Kidney (tissue), 14 donors: ENCODE measurements around the gene TOR1AIP2. TPM values are rescaled to one million over a fixed set of nuclear protein-coding genes. Genes with fewer than 3 reads are reported as not detected.

Experiments
- DNase-seq, 5 donors: peaks; one replicate each; pipeline ENCODE4 v3.0.0-alpha.2; 2013 to 2020
- FAIRE-seq: peaks from 2 replicates; lab custom pipeline; 2012; peaks lifted over from hg19 to GRCh38; lab: Jason Lieb, UNC
- H3K27ac ChIP-seq, 2 donors: one replicate each; pipeline ENCODE4 v1.7.0; 2013; ENCODE audit warnings: low read depth in 2 of 2, low read length in 2 of 2, inconsistent platforms in 1 of 2
- H3K27me3 ChIP-seq: one replicate; pipeline ENCODE4 v1.7.1; 2013; ENCODE audit warnings: low read length, inconsistent platforms; ENCODE audit not compliant: control insufficient read depth, insufficient read depth
- H3K36me3 ChIP-seq, 3 donors: one replicate each; pipeline versions ENCODE4 v1.7.0 to v1.7.1; 2013; ENCODE audit warnings: low read length in 3 of 3, control low read depth in 1 of 3, inconsistent platforms in 1 of 3; ENCODE audit not compliant: insufficient read depth in 3 of 3, control insufficient read depth in 2 of 3
- H3K4me1 ChIP-seq, 3 donors: one replicate each; pipeline versions ENCODE4 v1.7.0 to v1.7.1; 2013; ENCODE audit warnings: low read length in 3 of 3, inconsistent platforms in 1 of 3, low read depth in 1 of 3; ENCODE audit not compliant: control insufficient read depth in 2 of 3, insufficient read depth in 2 of 3
- H3K4me3 ChIP-seq, 3 donors: one replicate each; pipeline versions ENCODE4 v1.7.0 to v1.8.1; 2013; ENCODE audit warnings: low read length in 3 of 3, control low read depth in 1 of 3, inconsistent platforms in 1 of 3
- H3K9ac ChIP-seq, 3 donors: one replicate each; pipeline versions ENCODE4 v1.7.0 to v1.7.1; 2013; ENCODE audit warnings: low read length in 3 of 3, control low read depth in 1 of 3, inconsistent platforms in 1 of 3
- H3K9me3 ChIP-seq, 3 donors: one replicate each; pipeline versions ENCODE4 v1.7.0 to v1.7.1; 2013; ENCODE audit warnings: low read length in 3 of 3, control low read depth in 1 of 3, inconsistent platforms in 1 of 3; ENCODE audit not compliant: control insufficient read depth in 2 of 3, insufficient read depth in 1 of 3
- intact Hi-C: fragments of 100-400 bp; cut with DNase I; formaldehyde crosslinking; loops from one replicate; pipeline ENCODE4 v1.11.1; 2022
- polyA plus RNA-seq: library from polyadenylated mRNA; stranded (reverse); fragments of 350-450 nt; fragmentation: Illumina TruSeq; extraction: RNeasy Lipid Tissue Mini Kit (QIAGEN cat#74804); gene quantifications from one replicate; pipeline ENCODE4 v1.2.3, GENCODE V29; 2014; ENCODE audit warnings: low read depth, low replicate concordance; ENCODE audit not compliant: insufficient read depth
- total RNA-seq: library from RNA; stranded (reverse); fragmentation: NEBNext Ultra II Directional; extraction: Animal tissue kit (Norgen Biotek cat#: 25700); gene quantifications from one replicate; pipeline ENCODE4 v1.2.1, GENCODE V29; 2021
- TF ChIP-seq, protein P1 (sequence below): IDR thresholded peaks from 3 replicates; pipeline ENCODE4 v1.5.1; 2012; ENCODE audit warnings: mild to moderate bottlenecking, moderate library complexity, borderline replicate concordance; ENCODE audit not compliant: insufficient read depth; ENCODE audit errors: extremely low read depth
- donor health status: control.
- donor health status: control.
- donor health status: control.
- donor health status: control.
- donor health status: control.
- donor health status: DM: yes; HTN: yes; CAD: no.
- donor health status: Normal renal cell carcinoma (clear cell type).

The TOR1AIP2 gene
- total and polyA plus RNA-seq, 2 donors from 2014 or later, result 13.1 to 80.5 TPM

DNA sequence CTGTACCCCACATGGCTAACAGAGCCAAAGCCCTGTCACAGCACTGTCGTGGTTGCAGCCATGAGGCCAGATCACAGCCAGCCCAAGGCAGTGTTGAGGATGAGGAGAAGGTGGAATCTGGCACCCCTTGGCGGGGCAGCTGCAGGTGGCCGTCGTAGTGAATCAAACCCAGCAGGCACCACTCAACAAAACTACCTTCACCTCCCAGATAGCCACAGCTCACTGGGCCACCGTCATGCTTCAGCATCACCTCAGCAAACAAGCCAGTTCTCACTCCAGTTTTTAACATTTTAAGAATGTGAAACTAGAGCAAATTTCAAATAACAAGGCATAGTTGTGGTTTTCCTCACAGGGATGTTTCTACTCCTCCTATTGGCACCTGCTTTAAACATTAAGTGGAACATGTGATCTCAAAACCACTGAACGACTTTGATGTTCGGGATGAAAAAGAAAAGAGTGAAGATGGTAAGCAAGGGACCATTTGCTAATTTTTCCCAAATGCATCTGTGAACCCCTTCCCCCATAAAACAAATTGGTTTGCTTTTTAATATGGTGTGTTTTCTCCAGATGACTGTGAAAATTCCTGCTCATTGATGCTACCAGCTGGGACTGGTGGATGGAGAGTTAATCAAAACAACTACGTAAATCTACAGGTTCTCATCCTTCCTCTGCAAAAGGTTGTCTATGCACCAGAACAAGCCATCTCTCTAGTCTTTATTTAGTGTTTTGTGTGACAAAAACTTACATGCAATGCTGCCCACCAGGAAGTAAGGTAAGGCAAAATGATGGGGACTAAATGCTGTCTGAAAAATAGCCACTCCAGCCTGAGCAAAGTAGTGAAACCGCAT lies 45.5 kb downstream of the TOR1AIP2 start:
- Histone ChIP-seq H3K27me3 (no peaks in the 10 kb centered on the region), H3K4me3 (no peak overlapping the region), H3K4me1 (no peaks in the 10 kb centered on the region), H3K27ac (no peak overlapping the region), H3K9ac (no peak overlapping the region), H3K9me3 (no peaks in the 10 kb centered on the region), H3K36me3 (no peaks in the 10 kb centered on the region)
- DNase-seq (no peak), FAIRE-seq (no peak)
- TF ChIP-seq, protein P1, sequence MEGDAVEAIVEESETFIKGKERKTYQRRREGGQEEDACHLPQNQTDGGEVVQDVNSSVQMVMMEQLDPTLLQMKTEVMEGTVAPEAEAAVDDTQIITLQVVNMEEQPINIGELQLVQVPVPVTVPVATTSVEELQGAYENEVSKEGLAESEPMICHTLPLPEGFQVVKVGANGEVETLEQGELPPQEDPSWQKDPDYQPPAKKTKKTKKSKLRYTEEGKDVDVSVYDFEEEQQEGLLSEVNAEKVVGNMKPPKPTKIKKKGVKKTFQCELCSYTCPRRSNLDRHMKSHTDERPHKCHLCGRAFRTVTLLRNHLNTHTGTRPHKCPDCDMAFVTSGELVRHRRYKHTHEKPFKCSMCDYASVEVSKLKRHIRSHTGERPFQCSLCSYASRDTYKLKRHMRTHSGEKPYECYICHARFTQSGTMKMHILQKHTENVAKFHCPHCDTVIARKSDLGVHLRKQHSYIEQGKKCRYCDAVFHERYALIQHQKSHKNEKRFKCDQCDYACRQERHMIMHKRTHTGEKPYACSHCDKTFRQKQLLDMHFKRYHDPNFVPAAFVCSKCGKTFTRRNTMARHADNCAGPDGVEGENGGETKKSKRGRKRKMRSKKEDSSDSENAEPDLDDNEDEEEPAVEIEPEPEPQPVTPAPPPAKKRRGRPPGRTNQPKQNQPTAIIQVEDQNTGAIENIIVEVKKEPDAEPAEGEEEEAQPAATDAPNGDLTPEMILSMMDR, result no peak
- intact Hi-C loops, result no loop called here

DNA sequence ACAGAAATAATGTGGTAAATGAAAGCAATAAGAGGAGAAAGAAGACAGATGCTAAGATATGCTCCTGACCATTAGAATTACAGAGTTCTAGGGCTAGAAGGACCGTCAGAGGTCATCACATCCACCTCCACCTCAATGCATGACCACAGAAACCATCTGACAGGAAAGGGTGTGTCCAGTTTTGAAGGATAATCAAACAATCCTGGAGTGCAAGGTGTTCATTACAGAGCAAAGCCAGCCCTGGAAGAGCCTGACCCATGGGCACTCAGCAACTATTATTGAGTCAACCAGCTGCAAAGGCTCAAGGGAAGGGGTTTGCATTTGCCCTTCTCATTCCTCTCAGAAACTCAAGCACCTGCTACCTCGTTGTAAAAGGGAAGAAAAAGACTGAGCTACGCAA lies 46.4 kb downstream of the TOR1AIP2 start:
- no peaks in the 10 kb centered on the region for H3K4me1 ChIP-seq
- H3K27ac ChIP-seq, result no peak overlapping the region
- DNase-seq, result no peak
- H3K9ac ChIP-seq, result no peak overlapping the region
- FAIRE-seq, result no peak
- H3K27me3 ChIP-seq, result no peaks in the 10 kb centered on the region
- no peaks in the 10 kb centered on the region for H3K9me3 ChIP-seq
- TF ChIP-seq, protein P1, result no peak
- intact Hi-C loops, result no loop called here
- no peaks in the 10 kb centered on the region for H3K36me3 ChIP-seq
- no peak overlapping the region for H3K4me3 ChIP-seq

DNA sequence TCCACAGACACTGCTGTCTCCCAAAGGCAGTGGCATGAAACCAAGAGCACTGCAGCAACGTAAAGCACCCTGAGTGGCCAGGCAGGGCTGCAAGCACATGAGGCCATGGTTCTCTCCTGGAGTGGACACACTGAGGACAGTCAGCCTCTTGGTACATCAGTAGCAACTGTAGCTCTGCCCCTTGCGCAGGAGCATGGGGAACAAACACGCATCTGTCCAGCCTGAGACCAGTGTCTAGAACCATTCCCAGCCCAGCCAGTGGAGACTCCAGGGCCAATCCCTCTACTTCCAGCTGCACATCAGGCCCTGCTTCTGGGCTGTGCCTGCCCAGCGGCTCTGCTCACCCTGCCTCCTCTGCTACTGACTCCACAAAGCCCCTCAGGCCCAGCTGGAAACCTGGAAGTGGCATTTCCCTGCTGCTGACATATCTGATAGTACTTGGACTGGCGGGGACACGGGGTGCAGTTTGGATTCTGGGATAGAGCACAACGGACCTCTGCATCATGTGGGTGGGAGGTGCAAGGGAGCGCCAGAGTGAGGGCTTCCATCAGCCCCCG lies 49.0 kb downstream of the TOR1AIP2 start:
- no peaks in the 10 kb centered on the region for H3K9me3 ChIP-seq
- FAIRE-seq (no peak), DNase-seq (no peak)
- no peak overlapping the region for H3K27ac ChIP-seq
- no peaks in the 10 kb centered on the region for H3K36me3 ChIP-seq
- no peak overlapping the region for H3K4me3 ChIP-seq
- no peaks in the 10 kb centered on the region for H3K4me1 ChIP-seq
- no peaks in the 10 kb centered on the region for H3K27me3 ChIP-seq
- no peak overlapping the region for H3K9ac ChIP-seq
- intact Hi-C loops, result no loop called here
- TF ChIP-seq, protein P1, result no peak
